Fibroblast of lung (primary cell): ENCODE measurements around the gene HNRNPA0.

ENCODE experiments used
- EZH2 ChIP-seq: IDR thresholded peaks from 2 replicates; pipeline ENCODE4 v1.5.1; 2012; ENCODE audit warnings: low read length, control low read depth, mild to moderate bottlenecking; ENCODE audit errors: missing control alignments
- TF ChIP-seq, protein P1 (sequence below), 2 donors: IDR thresholded peaks in 1 of 2; conservative IDR thresholded peaks in 1 of 2; 1 replicate in 1 of 2; 2 replicates in 1 of 2; pipeline ENCODE4 v1.5.1; 2011 to 2012; ENCODE audit warnings: low read length in 2 of 2, control low read depth in 1 of 2, inconsistent platforms in 1 of 2, low read depth in 1 of 2, mild to moderate bottlenecking in 1 of 2

DNA sequence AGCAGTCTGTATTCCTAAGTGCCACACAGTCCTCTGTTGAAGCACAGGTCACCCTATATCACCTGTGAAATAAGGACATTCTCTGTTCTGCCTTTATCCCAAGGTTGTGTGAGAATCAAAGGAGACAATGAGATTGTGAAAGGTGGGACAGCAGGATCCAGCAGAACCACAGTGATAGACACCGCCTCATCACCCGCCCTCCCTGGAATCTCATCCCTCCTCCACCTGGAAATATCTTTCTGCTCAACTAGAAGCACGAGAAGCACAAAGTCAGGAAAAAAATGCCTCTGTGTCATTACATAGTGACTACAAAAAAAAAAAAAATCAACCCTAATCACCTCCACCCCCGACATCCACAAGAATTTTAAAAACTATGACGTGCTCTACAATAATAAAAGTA lies 50.6 kb downstream of the HNRNPA0 start:
- TF ChIP-seq, protein P1, sequence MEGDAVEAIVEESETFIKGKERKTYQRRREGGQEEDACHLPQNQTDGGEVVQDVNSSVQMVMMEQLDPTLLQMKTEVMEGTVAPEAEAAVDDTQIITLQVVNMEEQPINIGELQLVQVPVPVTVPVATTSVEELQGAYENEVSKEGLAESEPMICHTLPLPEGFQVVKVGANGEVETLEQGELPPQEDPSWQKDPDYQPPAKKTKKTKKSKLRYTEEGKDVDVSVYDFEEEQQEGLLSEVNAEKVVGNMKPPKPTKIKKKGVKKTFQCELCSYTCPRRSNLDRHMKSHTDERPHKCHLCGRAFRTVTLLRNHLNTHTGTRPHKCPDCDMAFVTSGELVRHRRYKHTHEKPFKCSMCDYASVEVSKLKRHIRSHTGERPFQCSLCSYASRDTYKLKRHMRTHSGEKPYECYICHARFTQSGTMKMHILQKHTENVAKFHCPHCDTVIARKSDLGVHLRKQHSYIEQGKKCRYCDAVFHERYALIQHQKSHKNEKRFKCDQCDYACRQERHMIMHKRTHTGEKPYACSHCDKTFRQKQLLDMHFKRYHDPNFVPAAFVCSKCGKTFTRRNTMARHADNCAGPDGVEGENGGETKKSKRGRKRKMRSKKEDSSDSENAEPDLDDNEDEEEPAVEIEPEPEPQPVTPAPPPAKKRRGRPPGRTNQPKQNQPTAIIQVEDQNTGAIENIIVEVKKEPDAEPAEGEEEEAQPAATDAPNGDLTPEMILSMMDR (conservative IDR thresholded peaks at IDR 0.05 in 1 of 2, IDR thresholded peaks at IDR 0.05 in 1 of 2; ENCODE audit: low read depth in 1 of 2, low read length in 2 of 2): no peak
- TF ChIP-seq EZH2: no peak
